NCI-H1930 (cell line): ENCODE measurements around the gene PSAP.

Source experiments
- DNase-seq, 2 experiments: peaks; one replicate each; lab custom pipeline; 2025; lab: John Stamatoyannopoulos, UW

Gene PSAP

DNA sequence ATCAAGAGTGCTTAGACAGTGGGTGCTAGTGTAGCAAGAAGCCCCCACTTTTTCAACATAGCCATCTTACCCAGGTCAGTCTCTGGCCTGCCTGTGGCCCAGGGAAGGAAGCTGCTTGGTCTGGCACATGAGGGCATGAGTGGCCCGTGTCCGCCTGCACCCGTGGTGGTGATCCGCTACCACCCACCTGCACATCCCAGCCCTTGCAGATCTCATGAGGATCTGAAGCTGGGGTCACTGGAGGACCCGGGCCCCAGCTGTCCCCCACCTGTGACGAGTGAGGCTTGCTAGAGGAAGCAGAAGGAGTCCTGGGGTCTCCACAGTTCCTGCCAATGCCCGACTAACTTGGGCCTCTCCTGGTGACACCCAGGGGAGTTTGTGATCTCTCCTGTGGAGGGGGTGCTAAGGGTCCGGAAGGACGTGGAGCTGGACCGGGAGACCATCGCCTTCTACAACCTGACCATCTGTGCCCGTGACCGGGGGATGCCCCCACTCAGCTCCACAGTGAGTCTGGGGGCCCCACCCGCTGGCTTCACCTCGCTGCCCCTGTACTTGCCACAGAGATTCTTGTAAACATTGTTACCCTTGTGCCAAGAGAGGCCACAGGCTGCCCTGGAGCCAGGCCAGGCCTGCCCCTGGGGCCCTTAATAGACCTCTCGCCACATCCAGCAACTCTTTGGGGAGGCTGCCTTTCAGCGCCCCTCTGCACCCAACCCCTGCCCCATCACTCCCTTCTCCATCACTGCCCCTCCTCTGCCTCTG, 67.0 kb downstream of the PSAP start:
- DNase-seq: no peak

DNA sequence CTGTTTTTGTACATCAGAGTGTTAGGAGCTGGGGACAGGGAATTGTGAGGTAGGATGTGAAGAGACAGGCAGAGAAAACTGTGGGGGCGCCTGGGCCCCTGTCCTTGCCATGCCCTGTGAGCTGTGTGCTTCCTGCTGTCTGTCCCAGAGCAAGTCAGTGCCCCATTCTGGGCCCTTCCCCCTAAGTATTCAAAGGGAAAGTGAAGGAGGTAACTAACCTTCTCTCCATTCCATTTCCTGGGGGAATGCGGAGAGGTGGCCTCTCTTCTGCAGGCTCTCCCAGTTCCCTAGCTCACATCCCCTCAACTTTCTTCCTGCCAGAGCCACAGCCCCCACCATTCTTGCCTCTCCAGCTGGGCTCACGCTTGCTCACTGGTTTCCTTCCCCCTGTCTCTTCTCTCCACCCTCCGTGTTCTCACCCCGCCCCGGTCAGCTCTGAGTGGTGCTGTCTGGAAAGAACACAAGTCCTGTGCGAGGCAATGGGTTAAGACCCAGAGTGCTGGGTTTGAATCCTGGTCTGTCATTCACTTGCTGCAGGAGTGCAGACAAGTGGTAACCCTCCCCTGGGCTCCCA, 68.0 kb downstream of the PSAP start:
- no peak for DNase-seq

- DNase-seq: no peak
These were observed 68.7 kb downstream of the PSAP start for GRCh38 chr10:71782221-71782916.

- DNase-seq: no peak
These were observed 70.3 kb downstream of the PSAP start for GRCh38 chr10:71780719-71781118.

- no peak for DNase-seq
These were observed 70.9 kb downstream of the PSAP start for GRCh38 chr10:71780156-71780555.

DNA sequence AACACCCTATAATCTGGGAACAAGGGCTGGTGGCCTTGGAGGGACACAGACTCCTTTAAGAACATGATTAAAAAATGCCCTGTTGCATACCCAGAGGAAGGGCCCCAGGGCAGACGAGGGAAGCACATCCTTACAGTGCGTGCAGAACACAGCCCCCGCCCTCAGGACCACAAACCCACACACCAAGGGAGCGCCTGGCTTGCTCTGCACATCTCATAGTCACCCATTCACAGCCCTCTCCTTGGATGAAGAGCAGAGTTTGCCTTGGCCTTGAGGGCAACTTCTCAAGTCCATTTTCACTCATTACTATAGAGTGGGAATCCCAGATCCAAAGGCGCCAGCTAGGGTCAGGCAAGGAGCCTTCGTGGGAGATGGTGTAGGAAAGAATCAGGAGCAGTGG, 71.4 kb downstream of the PSAP start:
- DNase-seq: no peak

GRCh38 chr10:71778071-71778825, 72.8 kb downstream of the PSAP start:
- DNase-seq: no peak

- no peak for DNase-seq
These were observed 73.7 kb downstream of the PSAP start for GRCh38 chr10:71777213-71777985.

GRCh38 chr10:71776481-71776925, 74.5 kb downstream of the PSAP start:
- no peak for DNase-seq

GRCh38 chr10:71774916-71775702, 75.9 kb downstream of the PSAP start:
- no peak for DNase-seq

DNA sequence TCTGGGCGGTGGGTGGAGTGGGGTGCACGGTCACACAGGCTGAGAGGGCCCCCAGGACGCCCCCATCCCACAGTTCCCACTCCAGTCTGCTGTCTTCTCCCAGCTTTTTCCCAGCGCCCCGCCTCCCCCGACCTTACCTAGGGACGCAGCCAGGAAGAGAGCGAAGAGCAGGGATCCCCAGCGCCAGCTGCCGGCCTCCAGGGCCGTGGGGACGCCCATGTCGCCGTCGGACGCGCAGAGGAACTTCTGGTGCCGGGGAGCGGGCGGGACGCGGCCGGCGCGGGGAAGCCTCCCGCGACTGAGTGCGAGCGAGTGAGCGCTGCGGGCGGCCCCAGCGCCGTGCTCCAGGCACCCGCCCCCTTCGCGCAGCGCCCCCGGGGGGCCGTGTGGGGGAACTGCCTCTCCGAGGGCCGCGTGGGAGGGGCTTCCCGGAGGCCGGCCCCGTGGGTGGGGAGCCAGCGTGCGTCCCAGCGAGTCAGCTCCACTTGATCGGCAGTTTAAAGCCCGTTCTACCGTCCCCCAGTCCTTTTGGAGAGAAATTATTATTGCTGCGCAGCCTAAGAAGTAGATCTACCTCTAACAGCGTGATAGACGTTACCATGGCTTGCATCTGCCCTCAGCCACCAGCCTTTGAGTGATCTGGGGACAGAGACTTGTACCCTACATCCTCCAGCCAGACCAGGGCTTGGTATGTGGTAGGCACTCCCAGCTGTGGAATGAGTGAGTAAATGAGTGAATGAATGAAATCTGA, 77.7 kb downstream of the PSAP start, which contains the start of gene VSIR:
TSS of gene VSIR (minus strand) at position 300 of the 751 bp plus-strand sequence. CDS start at position 219, 81 bp downstream.
- DNase-seq: peak; percentile 17 to 63

DNA sequence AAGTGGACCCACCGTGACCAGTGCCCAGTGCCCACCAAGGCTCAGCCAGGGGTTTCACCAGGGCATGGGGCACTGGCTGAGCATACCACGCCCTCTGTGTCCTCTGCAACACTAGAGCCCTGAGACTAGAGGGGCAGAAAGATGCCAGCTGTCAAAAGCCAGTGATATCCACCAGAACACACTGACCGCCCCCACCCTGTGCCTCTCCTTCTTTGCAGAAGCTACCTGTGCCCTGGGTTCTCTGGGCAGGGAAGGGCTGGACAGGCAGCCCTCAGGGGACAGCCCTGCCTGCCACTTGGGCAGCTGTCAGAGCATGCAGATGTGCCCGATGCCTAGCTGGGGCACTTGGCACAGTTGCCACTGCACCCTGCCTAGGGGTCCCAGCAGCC, 78.2 kb downstream of the PSAP start:
- DNase-seq: no peak

DNA sequence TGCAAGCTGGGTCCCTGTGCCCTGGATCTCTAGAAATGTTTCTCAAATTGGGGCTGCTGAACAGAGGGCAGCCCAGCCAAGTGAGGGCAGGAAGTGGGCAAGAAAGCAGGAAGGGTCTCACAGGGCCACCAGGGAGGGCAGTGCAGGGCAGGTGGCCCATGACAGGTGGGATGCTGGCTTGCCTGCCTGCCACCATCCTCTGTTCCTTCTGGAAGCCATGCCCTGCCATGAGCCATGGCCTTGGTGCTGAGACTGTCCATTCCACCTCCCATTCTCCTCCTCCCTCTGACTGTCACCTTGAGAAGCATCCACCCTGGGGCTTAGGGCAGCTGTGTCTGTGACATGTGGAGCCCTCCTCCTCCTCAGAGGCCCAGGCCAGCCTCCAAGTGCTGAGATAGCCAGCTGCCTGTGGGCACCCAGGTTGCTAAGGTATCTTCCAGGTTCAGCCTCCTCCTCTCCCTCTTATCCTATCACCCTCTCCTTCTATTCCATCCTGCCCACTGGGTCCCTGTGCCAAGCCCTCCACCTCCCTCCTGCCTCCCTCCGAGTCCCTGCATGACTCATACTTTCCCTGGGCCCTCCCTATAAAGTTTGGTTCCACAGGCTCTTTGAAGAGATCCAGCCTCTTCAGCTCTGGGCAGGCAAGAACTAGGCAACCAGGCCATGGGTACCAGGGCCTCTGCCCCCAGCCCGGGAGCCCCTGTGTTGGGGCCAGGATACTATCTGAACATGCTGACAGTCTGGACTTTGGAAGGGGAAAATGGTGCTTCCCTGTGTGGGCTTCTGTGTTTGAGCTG, 79.0 kb downstream of the PSAP start:
- no peak for DNase-seq

DNA sequence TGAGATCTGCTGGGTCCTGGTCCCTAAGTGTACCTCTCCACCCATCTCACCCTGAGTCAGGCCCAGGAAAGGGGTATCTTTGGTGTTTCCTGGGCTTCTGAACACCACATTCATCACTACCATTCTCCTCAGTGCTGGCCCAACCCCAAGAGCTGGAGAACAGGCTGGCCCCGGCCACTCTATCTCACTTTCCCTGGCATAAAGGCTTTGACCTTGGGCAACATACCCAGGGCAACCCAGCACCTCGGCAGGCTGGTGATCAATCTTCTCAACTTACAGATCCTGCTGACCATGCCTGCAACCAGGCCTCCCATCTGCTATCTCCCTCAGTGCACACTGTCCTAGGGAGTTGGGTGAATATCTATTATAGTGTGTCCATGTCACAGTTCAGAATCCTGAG, 79.8 kb downstream of the PSAP start:
- no peak for DNase-seq

DNA sequence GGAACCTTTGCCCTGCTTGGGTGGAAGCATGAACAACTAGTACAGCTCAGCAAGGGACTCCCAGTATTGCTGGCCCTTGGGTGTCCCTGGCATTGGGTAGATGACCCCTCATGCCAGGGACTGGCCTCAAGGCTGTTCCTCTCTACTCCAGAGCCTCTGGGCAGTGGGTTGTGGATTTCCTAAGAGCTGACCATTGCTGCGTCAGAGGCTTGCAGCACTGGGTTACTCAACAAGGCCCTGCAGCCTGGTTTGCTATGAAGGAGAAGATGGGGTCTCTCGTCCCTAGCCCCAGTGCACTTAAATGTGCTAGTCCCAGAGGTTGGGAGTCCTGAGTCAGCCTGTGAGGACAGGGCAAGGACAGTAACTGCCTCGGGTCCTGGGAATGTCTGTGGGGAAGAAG, 80.3 kb downstream of the PSAP start:
- no peak for DNase-seq

GRCh38 chr10:71770255-71770654, 80.8 kb downstream of the PSAP start:
- DNase-seq: no peak

- no peak for DNase-seq
These were observed 81.7 kb downstream of the PSAP start for GRCh38 chr10:71769279-71769823.

DNA sequence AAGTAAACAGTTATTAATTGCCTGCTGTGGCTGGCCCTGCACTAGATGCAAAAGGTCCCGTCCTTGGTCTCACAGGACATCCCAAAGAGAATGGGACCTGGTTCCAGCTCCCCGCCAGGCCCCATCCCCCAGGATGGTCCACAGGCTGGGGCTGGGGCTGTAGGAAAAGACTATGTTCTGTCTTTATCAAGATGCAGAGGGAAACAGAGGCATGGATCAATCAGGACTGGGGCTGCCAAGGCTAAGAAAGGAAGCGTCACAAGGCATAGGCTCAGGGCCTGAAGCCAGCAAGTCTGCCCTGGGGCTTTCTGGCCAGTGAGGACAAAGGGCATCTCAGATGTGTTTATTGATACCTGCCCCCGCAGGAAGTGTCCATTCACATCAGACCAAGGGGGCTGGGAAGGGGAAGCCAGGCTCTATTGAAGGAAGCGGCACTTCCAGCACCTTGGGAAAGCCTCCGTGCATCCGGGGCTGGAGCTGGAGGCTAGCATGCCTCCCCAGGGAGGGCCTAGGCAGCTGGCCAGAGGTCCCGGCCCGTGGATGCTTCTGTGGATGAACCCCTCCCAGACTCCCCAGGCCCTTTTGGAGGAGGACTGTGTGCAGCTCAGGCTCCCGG, 83.5 kb downstream of the PSAP start:
- DNase-seq: no peak
